Measurements from ENCODE around the gene SDHB. TPM values are rescaled to one million over a fixed set of nuclear protein-coding genes. Genes with fewer than 3 reads are reported as not detected.

Gene SDHB
- total and polyA plus RNA-seq, 2 of the 8 experiments (the other 6 are each of a cell fraction or from before 2014, with no cell fraction given) = 84.0 to 98.7 TPM

DNA sequence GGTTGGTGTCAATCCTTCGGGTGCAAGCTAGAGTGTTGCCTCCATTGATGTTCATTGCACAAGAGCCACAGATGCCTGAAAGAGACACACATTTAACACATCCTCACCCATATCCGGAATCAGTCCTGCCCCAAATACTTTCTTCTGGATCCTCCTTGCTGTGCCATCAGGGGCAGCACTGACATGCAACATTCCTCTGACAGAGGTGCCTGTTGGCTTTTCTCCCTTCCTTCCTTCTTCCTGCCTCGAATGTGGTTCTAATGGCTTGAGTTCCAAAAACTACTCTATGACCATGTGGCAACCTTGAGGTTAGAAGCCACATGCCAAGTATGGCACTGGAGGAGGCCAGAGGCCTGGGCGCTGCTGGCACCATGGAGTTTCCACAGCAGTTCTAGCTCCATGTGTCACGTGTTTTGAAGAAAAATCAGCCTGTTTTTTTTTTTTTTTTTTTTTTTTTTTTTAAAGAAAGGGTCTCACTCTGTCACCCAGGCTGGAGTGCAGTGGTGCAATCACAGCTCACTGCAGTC lies 25.1 kb downstream of the SDHB start (continued):
- no peak for TF ChIP-seq TAF7 (optimal IDR thresholded peaks at IDR 0.05; ENCODE audit: borderline replicate concordance, low read depth, low read length)
- TF ChIP-seq KDM5A (IDR thresholded peaks at IDR 0.05; ENCODE audit: low read length) = no peak
- no peak for TF ChIP-seq EGR1 (IDR thresholded peaks at IDR 0.05; ENCODE audit: borderline replicate concordance, low read depth, low read length)
- no peak for TF ChIP-seq SIX5 (IDR thresholded peaks at IDR 0.05; ENCODE audit: low read depth, low read length)
